Left kidney (tissue), 2 donors: ENCODE data around the gene CXCR3. TPM values are rescaled to one million over a fixed set of nuclear protein-coding genes. Genes with fewer than 3 reads are reported as not detected.
"Not testable (repeated sequence)": the region's sequence is repeated elsewhere in the genome, so short reads cannot be mapped to it uniquely, and the experiment has no call there.

Experiments
- DNase-seq: peaks from one replicate; pipeline ENCODE4 v3.0.0-alpha.2; 2013
- polyA plus RNA-seq: library from polyadenylated mRNA; unstranded; fragments of 120-200 nt; gene quantifications from one replicate; pipeline ENCODE4 v1.2.1, GENCODE V29; 2013; ENCODE audit not compliant: insufficient read length

Gene CXCR3
- polyA plus RNA-seq, 1 donor: 0.17 TPM

- DNase-seq: no peak
These were observed 9.1 kb downstream of the CXCR3 start for GRCh38 chrX:71609095-71609750.

DNA sequence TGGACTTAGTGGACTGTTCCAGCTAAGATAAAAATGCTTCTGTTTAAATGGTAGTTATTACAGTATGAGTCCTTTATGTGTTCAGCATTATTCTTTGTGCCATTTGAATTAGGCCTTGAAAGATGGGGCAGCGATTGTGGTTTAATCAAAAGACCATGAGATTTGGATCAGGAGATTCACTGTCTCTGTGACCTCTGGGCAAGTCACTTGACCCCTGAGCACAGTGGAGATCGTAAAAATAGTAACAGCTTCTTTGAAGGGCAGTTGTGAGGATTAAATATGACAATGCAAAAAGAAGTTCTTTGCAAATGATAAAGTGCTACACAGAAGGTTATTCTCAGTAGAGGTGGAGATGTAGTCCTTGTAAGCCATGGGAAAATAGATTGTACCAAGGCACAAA lies 10.8 kb downstream of the CXCR3 start:
- no peak for DNase-seq

DNA sequence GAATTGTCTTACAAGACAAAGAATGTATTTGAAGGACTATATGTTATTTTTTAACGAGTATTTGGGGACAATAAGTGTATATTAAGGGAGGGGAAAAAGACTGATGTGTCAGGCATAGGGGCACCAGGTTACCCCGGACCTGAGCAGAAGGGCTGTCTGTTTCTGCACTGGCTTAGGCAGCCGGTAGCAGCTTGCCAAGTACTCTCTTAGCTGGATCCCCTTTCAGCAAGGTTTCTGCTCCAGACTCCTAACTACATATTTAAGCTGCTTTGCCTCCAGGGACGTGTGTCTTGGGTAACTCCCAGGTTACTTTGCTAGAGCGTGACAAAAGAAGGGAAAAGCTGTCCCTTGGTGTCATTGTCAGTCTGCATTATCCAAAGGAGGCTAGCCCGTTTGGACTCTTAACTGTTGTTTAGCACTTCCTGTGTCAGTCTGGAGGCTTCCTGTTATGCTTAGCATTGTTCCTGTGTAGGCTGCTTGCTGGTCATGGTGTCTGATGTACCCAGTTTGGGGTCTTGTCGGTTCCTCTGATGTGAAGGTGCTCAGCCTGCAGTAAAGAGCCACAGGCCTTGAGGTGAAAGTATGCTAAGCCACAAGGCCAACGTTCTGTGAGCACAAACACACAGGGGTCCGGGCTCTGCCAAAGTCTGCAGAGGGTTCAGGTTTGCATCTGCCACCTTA lies 11.6 kb downstream of the CXCR3 start:
- DNase-seq: no peak

- no peak for DNase-seq
These were observed 13.3 kb downstream of the CXCR3 start for GRCh38 chrX:71604796-71605568.

GRCh38 chrX:71604141-71604540 lies 14.2 kb downstream of the CXCR3 start:
- DNase-seq: no peak

DNA sequence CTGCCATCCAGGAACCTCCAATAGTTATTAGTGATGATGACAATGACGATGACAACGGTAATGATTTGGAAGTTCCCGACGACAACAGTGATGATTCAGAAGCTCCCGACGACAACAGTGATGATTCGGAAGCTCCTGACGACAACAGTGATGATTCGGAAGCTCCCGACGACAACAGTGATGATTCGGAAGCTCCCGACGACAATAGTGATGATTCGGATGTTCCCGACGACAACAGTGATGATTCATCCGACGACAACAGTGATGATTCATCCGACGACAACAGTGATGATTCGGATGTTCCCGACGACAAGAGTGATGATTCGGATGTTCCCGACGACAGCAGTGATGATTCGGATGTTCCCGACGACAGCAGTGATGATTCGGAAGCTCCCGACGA lies 14.7 kb downstream of the CXCR3 start:
- DNase-seq: no peak

GRCh38 chrX:71599965-71600364 lies 18.3 kb downstream of the CXCR3 start:
- DNase-seq: no peak

- DNase-seq: not testable (repeated sequence)
These were observed 25.1 kb downstream of the CXCR3 start for GRCh38 chrX:71593210-71593609.

- DNase-seq: no peak
These were observed 31.4 kb downstream of the CXCR3 start for GRCh38 chrX:71586929-71587328.

DNA sequence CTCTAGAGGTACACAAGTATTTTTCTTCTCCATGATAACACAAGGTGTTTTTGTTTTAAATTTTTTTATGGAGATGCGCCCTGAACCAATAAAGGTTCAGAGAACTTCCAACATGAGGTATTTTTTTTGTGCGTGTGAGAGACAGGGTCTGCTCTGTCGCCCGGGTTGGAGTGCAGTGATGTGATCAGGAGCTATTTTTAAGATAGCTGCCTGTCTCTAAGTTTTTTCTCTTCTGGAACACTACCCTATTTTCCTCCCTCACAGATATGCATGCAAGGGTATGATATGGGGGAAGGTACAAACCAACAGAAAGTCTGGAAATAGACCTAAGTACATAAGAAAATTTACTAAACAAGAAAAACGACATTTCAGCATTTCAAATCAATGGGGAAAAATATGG lies 37.1 kb downstream of the CXCR3 start:
- no peak for DNase-seq

DNA sequence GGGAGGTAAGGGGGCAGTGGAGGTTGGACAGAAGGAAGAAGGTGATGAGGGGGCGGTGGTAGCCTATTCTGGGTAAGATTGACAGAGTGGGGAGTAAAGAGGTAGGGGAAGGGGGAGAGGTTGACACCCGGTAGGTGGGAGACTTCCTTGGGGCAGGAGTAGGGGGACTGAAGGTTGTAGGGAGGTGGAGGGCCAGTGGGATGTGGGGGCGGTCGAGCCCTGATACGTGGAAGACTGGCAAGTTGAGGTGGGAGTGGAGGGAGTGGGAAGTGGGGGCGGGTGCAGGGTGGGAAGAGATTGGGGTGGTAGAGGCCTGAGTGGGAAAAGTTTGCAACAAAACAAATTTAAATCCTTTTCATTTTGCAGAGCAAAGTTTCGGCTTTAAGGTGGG lies 38.3 kb downstream of the CXCR3 start:
- no peak for DNase-seq

GRCh38 chrX:71579136-71579989 lies 38.9 kb downstream of the CXCR3 start:
- DNase-seq: no peak

GRCh38 chrX:71578253-71579135 lies 39.8 kb downstream of the CXCR3 start, which contains the start of gene GCNA:
TSS of gene GCNA (plus strand) at chrX:71578437. CDS start at chrX:71580822, 2,385 bp downstream.
- no peak for DNase-seq

GRCh38 chrX:71577682-71578081 lies 40.6 kb downstream of the CXCR3 start:
- no peak for DNase-seq

GRCh38 chrX:71573590-71573989 lies 44.7 kb downstream of the CXCR3 start:
- DNase-seq: no peak

DNA sequence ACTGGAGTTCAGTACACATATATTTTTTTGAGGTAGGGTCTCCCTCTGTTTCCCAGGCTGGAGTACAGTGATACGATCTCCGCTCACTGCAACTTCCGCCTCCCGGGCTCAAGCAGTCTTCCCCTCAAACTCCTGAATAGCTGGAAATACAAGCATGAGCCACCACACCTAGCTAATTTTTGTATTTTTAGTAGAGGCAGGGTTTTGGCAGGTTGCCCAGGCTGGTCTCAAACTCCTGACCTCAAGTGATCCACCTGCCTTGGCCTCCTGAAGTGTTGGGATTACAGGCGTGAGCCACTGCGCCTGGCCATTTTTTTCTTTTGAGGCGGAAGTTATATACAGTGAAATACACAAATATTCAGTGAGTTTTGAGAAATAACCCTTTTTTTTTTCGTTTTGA lies 46.9 kb downstream of the CXCR3 start:
- DNase-seq: not testable (repeated sequence)

Other genes starting within 250 kb of the CXCR3 start
- 321 TPM for gene OGT, start 85.4 kb downstream of the CXCR3 start, polyA plus RNA-seq
- 2.9 TPM for gene GCNA, start 40.1 kb downstream of the CXCR3 start, polyA plus RNA-seq
- gene CXorf49, start 99.8 kb upstream of the CXCR3 start, polyA plus RNA-seq: not detected
- not detected for gene CXorf49B, start 144.8 kb upstream of the CXCR3 start, polyA plus RNA-seq